OCI-LY3 (cell line): ENCODE results near the gene PGP.

Source experiments
- H2AFZ ChIP-seq: fragments of 200-600, 300-600 bp; shearing (Covaris generic); 2 replicates; pipeline ENCODE4 v1.6.0; 2014; ENCODE audit warnings: antibody characterized with exemption, low read depth, low read length
- H3K27ac ChIP-seq: fragments of 200-600, 300-600 bp; sonication (generic); 2 replicates; pipeline ENCODE4 v1.5.1; 2014; ENCODE audit warnings: mild to moderate bottlenecking, low read length, moderate library complexity, mixed read lengths
- H3K27me3 ChIP-seq: fragments of 200-600, 300-600 bp; sonication (generic); 2 replicates; pipeline ENCODE4 v1.6.1; 2014; ENCODE audit warnings: low read depth, low read length, mixed read lengths
- H3K36me3 ChIP-seq: fragments of 200-600, 300-600 bp; sonication (generic); replicated peaks from 2 replicates; pipeline ENCODE3; 2014; ENCODE audit warnings: low read depth, low read length, mixed read lengths
- H3K4me1 ChIP-seq: fragments of 300-600, 200-600 bp; sonication (generic); 2 replicates; pipeline ENCODE4 v1.6.1; 2014; ENCODE audit warnings: low read length, mixed read lengths
- H3K4me2 ChIP-seq: fragments of 200-600, 300-600 bp; sonication (generic); 2 replicates; pipeline ENCODE4 v1.6.1; 2014; ENCODE audit warnings: low read length, mixed read lengths
- H3K4me3 ChIP-seq: fragments of 300-600, 200-600 bp; sonication (generic); 2 replicates; pipeline ENCODE4 v1.5.1; 2014; ENCODE audit warnings: antibody characterized with exemption, mild to moderate bottlenecking, low read length, moderate library complexity
- H3K79me2 ChIP-seq: fragments of 300-600, 200-600 bp; shearing (Covaris generic); 2 replicates; pipeline ENCODE4 v1.6.1; 2014; ENCODE audit warnings: mild to moderate bottlenecking, low read length, mixed read lengths
- H3K9ac ChIP-seq: fragments of 300-600, 200-600 bp; shearing (Covaris generic); 2 replicates; pipeline ENCODE4 v1.6.0; 2014; ENCODE audit warnings: mild to moderate bottlenecking, low read length, moderate library complexity
- H3K9me3 ChIP-seq: fragments of 200-600, 300-600 bp; shearing (Covaris generic); 2 replicates; pipeline ENCODE4 v1.6.1; 2014; ENCODE audit warnings: low read length, mixed read lengths; ENCODE audit not compliant: insufficient read depth
- H4K20me1 ChIP-seq: fragments of 200-600, 300-600 bp; sonication (generic); 2 replicates; pipeline ENCODE4 v1.6.1; 2016; ENCODE audit warnings: low read length, mixed read lengths; ENCODE audit not compliant: insufficient read depth
- EZH2phosphoT487 ChIP-seq: fragments of 200-600 bp; shearing (Covaris generic); IDR thresholded peaks from 2 replicates; pipeline ENCODE4 v1.6.1; 2018; ENCODE audit warnings: antibody characterized with exemption, mixed run types, low read depth
- TF ChIP-seq, protein P1 (sequence below): fragments of 200-600, 300-600 bp; sonication (generic); IDR thresholded peaks from 2 replicates; pipeline ENCODE4 v1.5.1; 2014; ENCODE audit warnings: antibody characterized with exemption, low read length, low read depth

PGP gene

GRCh38 chr16:2190002-2190658, 24.5 kb downstream of the PGP start:
- Histone ChIP-seq H3K79me2 (no peaks in the 10 kb centered on the region), H3K27me3 (peaks cover 12% of the 10 kb centered on the region), H2AFZ (peak overlapping the region; percentile 46; the same call in 1 of the 2 replicates), H3K36me3 (no peaks in the 10 kb centered on the region), H4K20me1 (no peaks in the 10 kb centered on the region), H3K27ac (no peak overlapping the region), H3K9ac (no peak overlapping the region), H3K4me1 (peaks cover 3% of the 10 kb centered on the region; the same call in 1 of the 2 replicates), H3K9me3 (no peaks in the 10 kb centered on the region), H3K4me3 (no peak overlapping the region), H3K4me2 (no peak overlapping the region)
- no peak for TF ChIP-seq EZH2phosphoT487
- TF ChIP-seq, protein P1, sequence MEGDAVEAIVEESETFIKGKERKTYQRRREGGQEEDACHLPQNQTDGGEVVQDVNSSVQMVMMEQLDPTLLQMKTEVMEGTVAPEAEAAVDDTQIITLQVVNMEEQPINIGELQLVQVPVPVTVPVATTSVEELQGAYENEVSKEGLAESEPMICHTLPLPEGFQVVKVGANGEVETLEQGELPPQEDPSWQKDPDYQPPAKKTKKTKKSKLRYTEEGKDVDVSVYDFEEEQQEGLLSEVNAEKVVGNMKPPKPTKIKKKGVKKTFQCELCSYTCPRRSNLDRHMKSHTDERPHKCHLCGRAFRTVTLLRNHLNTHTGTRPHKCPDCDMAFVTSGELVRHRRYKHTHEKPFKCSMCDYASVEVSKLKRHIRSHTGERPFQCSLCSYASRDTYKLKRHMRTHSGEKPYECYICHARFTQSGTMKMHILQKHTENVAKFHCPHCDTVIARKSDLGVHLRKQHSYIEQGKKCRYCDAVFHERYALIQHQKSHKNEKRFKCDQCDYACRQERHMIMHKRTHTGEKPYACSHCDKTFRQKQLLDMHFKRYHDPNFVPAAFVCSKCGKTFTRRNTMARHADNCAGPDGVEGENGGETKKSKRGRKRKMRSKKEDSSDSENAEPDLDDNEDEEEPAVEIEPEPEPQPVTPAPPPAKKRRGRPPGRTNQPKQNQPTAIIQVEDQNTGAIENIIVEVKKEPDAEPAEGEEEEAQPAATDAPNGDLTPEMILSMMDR, result no peak

- Histone ChIP-seq H3K27me3 (peaks cover 4% of the 10 kb centered on the region), H3K4me2 (no peak overlapping the region), H3K4me3 (no peak overlapping the region), H3K36me3 (no peaks in the 10 kb centered on the region), H3K27ac (no peak overlapping the region), H3K9me3 (no peaks in the 10 kb centered on the region), H2AFZ (no peak overlapping the region), H3K79me2 (no peaks in the 10 kb centered on the region), H3K9ac (no peak overlapping the region), H3K4me1 (no peaks in the 10 kb centered on the region), H4K20me1 (no peaks in the 10 kb centered on the region)
- TF ChIP-seq, protein P1, result no peak
- no peak for TF ChIP-seq EZH2phosphoT487
Observed at GRCh38 chr16:2189252-2189893, 25.3 kb downstream of the PGP start.

DNA sequence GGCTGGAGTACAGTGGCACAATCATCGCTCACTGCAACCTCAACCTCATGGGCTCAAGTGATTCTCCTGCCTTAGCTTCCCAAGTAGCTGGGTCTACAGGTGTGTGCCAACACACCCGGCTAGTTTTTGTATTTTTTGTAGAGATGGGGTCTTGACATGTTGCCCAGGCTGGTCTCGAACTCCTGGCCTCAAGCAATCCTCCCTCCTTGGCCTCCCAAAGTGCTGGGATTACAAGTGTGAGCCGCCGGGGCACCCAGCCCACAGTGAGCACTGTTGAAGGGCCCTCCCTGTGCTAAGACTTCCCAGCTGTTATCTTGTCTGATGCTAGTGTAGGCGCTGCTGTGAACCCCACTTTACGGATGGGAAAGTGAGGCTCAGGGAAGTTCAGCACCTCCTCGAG, 26.2 kb downstream of the PGP start:
- no peak overlapping the region for H3K4me3 ChIP-seq
- TF ChIP-seq, protein P1, result no peak
- no peak for TF ChIP-seq EZH2phosphoT487
- no peaks in the 10 kb centered on the region for H3K79me2 ChIP-seq
- H2AFZ ChIP-seq, result no peak overlapping the region
- no peak overlapping the region for H3K4me2 ChIP-seq
- H3K27me3 ChIP-seq, result no peaks in the 10 kb centered on the region
- no peaks in the 10 kb centered on the region for H3K9me3 ChIP-seq
- H4K20me1 ChIP-seq, result no peaks in the 10 kb centered on the region
- H3K4me1 ChIP-seq, result no peaks in the 10 kb centered on the region
- H3K36me3 ChIP-seq, result no peaks in the 10 kb centered on the region
- H3K9ac ChIP-seq, result no peak overlapping the region
- H3K27ac ChIP-seq, result no peak overlapping the region

DNA sequence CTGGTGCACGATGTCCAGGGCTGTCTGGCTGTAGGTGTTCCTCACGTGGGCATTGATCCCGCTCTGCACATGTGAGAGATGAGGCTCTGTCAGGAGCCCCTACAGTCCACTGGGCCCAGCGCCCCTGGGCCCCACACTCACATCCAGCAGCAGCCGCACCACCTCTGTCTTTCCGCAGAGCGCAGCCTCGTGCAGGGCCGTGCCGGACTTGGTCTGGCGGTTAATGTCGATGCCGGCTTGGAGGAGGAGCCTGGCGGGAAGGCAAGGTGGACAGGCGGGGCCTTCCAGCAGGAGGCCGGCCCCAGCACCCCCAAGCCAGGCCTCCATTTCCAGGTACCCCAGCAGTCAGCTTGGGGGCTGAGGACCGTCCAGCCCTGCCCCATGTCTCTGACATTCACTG, 27.4 kb downstream of the PGP start:
- H3K9me3 ChIP-seq, result no peaks in the 10 kb centered on the region
- no peak overlapping the region for H3K4me3 ChIP-seq
- H3K36me3 ChIP-seq, result no peaks in the 10 kb centered on the region
- TF ChIP-seq, protein P1, result no peak
- TF ChIP-seq EZH2phosphoT487, result no peak
- no peak overlapping the region for H2AFZ ChIP-seq
- no peaks in the 10 kb centered on the region for H3K79me2 ChIP-seq
- no peak overlapping the region for H3K9ac ChIP-seq
- no peak overlapping the region for H3K4me2 ChIP-seq
- H3K27ac ChIP-seq, result no peak overlapping the region
- no peaks in the 10 kb centered on the region for H3K27me3 ChIP-seq
- no peaks in the 10 kb centered on the region for H3K4me1 ChIP-seq
- no peaks in the 10 kb centered on the region for H4K20me1 ChIP-seq
